ENCODE data around the gene RTF2.
"Not testable (repeated sequence)": the region's sequence is repeated elsewhere in the genome, so short reads cannot be mapped to it uniquely, and the experiment has no call there.

The RTF2 gene

GRCh38 chr20:56554869-56555268 lies 86.4 kb downstream of the RTF2 start:
- peak; percentile 89 for DNase-seq

GRCh38 chr20:56558968-56559367 lies 90.5 kb downstream of the RTF2 start:
- DNase-seq = no peak

GRCh38 chr20:56564526-56564925 lies 96.1 kb downstream of the RTF2 start:
- not testable (repeated sequence) for DNase-seq

- DNase-seq = no peak
These were observed 97.1 kb downstream of the RTF2 start for GRCh38 chr20:56565511-56565910.

- no peak for DNase-seq
These were observed 98.2 kb downstream of the RTF2 start for GRCh38 chr20:56566621-56567020.
